Measurements from ENCODE around the gene EFCAB6.
A peak's percentile ranks its signal among the peaks of the same experiment; 100 is the strongest.

EFCAB6 gene

DNA sequence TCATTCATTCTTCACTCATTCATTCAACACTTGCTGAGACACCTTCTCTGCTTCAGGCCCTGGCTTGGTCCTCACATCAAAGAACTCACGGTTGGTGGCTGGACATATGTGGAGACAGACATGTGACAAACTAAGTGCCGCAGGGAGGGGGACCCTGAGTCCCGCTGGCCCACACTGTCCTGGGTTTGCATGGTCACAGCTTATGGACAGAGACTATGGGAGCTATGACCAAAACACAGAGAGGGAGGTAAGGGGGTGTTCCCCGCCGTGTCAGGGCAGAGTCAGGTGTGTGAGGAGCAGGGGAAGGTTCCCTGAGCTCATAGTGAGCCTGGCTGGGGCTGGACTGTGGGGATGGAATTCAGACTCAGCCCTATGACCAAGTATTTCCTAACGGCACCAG is 277.2 kb downstream of the EFCAB6 start:
- no peak overlapping the region for H3K4me3 ChIP-seq (ENCODE audit: severe bottlenecking)
- TF ChIP-seq, protein P1, sequence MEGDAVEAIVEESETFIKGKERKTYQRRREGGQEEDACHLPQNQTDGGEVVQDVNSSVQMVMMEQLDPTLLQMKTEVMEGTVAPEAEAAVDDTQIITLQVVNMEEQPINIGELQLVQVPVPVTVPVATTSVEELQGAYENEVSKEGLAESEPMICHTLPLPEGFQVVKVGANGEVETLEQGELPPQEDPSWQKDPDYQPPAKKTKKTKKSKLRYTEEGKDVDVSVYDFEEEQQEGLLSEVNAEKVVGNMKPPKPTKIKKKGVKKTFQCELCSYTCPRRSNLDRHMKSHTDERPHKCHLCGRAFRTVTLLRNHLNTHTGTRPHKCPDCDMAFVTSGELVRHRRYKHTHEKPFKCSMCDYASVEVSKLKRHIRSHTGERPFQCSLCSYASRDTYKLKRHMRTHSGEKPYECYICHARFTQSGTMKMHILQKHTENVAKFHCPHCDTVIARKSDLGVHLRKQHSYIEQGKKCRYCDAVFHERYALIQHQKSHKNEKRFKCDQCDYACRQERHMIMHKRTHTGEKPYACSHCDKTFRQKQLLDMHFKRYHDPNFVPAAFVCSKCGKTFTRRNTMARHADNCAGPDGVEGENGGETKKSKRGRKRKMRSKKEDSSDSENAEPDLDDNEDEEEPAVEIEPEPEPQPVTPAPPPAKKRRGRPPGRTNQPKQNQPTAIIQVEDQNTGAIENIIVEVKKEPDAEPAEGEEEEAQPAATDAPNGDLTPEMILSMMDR (IDR thresholded peaks at IDR 0.05; ENCODE audit: poor library complexity, severe bottlenecking): no peak
- DNase-seq (ENCODE audit: low spot score): no peak
- no peaks in the 10 kb centered on the region for H3K9me3 ChIP-seq (ENCODE audit: severe bottlenecking)
- H3K27me3 ChIP-seq (ENCODE audit: insufficient read depth, poor library complexity, severe bottlenecking): no peaks in the 10 kb centered on the region
- peaks cover 26% of the 10 kb centered on the region for H3K4me1 ChIP-seq (ENCODE audit: insufficient read depth, poor library complexity, severe bottlenecking)
- peak overlapping the region; percentile 50 for H3K27ac ChIP-seq (ENCODE audit: poor library complexity, severe bottlenecking)
- ATAC-seq (ENCODE audit: low read depth): no peak
- no peaks in the 10 kb centered on the region for H3K36me3 ChIP-seq (ENCODE audit: low read depth)

DNA sequence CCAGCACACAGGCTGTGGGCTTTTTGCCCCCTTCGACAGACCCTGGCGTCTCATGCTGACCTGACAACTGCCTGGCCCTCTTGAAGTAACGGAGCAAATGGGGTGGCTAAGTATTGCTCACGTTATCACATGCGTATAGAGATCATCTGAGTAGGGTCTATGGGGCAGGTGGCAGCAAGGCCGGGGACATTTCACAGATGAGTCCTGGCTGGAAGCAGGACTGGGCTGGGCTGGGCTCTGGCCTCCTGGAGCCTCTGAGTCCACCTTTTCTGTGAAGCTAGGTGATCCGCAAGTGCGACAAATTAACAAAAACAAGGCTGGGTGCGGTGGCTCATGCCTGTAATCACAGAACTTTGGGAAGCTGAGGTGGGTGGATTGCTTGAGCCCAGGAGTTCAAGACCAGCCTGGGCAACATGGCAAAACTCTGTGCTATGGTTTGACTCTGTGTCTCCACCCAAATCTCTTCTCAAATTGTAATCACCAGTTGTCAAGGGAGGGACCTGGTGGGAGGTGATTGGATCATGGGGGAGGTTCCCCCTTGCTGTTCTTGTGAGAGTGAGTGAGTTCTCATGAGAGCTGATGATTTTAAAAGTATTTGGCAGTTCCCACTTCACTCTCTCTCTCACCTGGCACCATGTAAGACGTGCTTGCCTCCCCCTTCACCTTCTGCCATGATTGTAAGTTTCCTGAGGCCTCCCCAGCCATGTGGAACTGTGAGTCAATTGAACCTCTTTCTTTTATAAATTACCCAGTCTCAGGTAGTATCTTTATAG is 278.3 kb downstream of the EFCAB6 start:
- TF ChIP-seq, protein P1 (IDR thresholded peaks at IDR 0.05; ENCODE audit: poor library complexity, severe bottlenecking): no peak
- Histone ChIP-seq H3K4me3 (ENCODE audit: severe bottlenecking) (no peak overlapping the region), H3K27ac (ENCODE audit: poor library complexity, severe bottlenecking) (no peak overlapping the region), H3K9me3 (ENCODE audit: severe bottlenecking) (no peaks in the 10 kb centered on the region), H3K36me3 (ENCODE audit: low read depth) (no peaks in the 10 kb centered on the region), H3K27me3 (ENCODE audit: insufficient read depth, poor library complexity, severe bottlenecking) (no peaks in the 10 kb centered on the region), H3K4me1 (ENCODE audit: insufficient read depth, poor library complexity, severe bottlenecking) (peaks cover 28% of the 10 kb centered on the region)
- DNase-seq (ENCODE audit: low spot score): no peak
- no peak for ATAC-seq (ENCODE audit: low read depth)

DNA sequence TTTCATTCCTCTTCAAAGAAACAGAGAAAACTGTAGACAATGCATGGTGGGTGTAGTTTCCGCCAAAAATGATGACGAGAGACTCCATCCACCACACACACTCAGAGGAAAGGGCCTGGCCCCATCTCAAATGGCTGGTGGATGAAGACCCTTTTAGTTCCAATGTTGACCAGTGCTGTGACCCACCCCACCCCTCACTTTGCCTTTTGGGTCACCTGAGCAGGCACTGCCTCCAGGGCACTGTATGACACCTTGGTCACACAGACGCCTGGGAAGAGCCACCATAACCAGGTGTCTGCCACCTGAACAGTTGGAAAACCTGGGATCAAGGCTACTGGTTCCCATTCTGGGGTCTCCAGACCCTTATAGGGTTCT is 279.0 kb downstream of the EFCAB6 start:
- DNase-seq (ENCODE audit: low spot score): no peak
- no peak overlapping the region for H3K4me3 ChIP-seq (ENCODE audit: severe bottlenecking)
- no peak overlapping the region for H3K27ac ChIP-seq (ENCODE audit: poor library complexity, severe bottlenecking)
- H3K27me3 ChIP-seq (ENCODE audit: insufficient read depth, poor library complexity, severe bottlenecking): no peaks in the 10 kb centered on the region
- no peak for ATAC-seq (ENCODE audit: low read depth)
- TF ChIP-seq, protein P1 (IDR thresholded peaks at IDR 0.05; ENCODE audit: poor library complexity, severe bottlenecking): no peak
- H3K4me1 ChIP-seq (ENCODE audit: insufficient read depth, poor library complexity, severe bottlenecking): peaks cover 28% of the 10 kb centered on the region
- no peaks in the 10 kb centered on the region for H3K9me3 ChIP-seq (ENCODE audit: severe bottlenecking)
- no peaks in the 10 kb centered on the region for H3K36me3 ChIP-seq (ENCODE audit: low read depth)

DNA sequence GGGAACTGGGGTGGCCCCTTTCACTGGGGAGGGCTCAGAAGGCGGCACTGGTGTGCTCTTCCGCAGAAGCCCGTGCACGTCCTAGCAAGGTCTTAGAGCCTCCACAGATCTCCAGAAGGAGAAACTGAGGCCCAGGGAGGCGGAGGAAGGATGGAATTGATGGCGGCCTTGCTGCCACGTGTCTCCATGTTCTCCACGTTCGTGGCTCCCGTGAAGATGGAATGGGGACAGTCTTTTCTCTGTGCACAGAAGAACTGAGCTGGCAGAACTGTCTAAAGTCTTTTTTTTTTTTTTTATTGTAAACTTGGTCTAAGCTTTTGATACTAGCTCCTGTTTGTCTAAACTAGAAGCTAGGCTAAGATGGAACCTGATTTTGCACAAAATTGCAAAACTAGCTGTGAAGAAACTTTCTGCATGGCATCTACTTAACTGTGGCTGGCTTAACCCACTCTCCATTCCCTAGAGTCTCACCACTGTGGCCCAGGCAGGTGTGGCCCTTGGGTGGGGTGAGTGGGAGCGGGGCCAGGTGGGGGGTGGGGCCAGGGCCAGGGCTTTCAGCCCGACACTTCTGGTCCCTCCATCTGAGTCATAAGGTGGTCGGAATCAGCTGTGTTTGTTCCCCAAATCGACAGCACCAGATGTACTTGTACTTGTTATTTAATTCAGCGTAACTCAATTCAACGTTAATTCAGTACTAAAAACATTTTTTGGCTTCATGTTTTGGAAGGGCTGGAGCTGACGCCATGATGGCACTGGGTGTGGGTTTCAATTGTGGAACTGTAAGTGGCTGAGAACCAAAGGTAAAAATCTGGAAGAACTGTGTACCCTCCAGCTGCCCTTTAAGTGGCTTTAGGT is 279.6 kb downstream of the EFCAB6 start:
- ATAC-seq (ENCODE audit: low read depth) (no peak), DNase-seq (ENCODE audit: low spot score) (no peak)
- TF ChIP-seq, protein P1 (IDR thresholded peaks at IDR 0.05; ENCODE audit: poor library complexity, severe bottlenecking): no peak
- peaks cover 28% of the 10 kb centered on the region for H3K4me1 ChIP-seq (ENCODE audit: insufficient read depth, poor library complexity, severe bottlenecking)
- H3K27me3 ChIP-seq (ENCODE audit: insufficient read depth, poor library complexity, severe bottlenecking): no peaks in the 10 kb centered on the region
- H3K4me3 ChIP-seq (ENCODE audit: severe bottlenecking): no peak overlapping the region
- H3K27ac ChIP-seq (ENCODE audit: poor library complexity, severe bottlenecking): no peak overlapping the region
- H3K36me3 ChIP-seq (ENCODE audit: low read depth): no peaks in the 10 kb centered on the region
- H3K9me3 ChIP-seq (ENCODE audit: severe bottlenecking): no peaks in the 10 kb centered on the region
